Smooth muscle cell (in vitro differentiated cells): ENCODE data around the gene PCBP3. TPM values are rescaled to one million over a fixed set of nuclear protein-coding genes. Genes with fewer than 3 reads are reported as not detected.

Source experiments
- DNase-seq: peaks from one replicate; lab custom pipeline; 2025; ENCODE audit not compliant: unreplicated experiment; lab: John Stamatoyannopoulos, UW
- H2AFZ ChIP-seq: fragments of 200-600 bp; sonication (generic); 2 replicates; pipeline ENCODE4 v1.6.0; 2016; ENCODE audit warnings: antibody characterized with exemption, low read depth, mild to moderate bottlenecking
- H3F3A ChIP-seq: fragments of 200-600 bp; sonication (generic); 2 replicates; pipeline ENCODE4 v1.6.0; 2017; ENCODE audit warnings: antibody characterized with exemption, low read depth
- H3K27ac ChIP-seq: fragments of 200-600 bp; sonication (generic); 2 replicates; pipeline ENCODE4 v1.5.1; 2016; ENCODE audit warnings: low read depth, mild to moderate bottlenecking
- H3K27me3 ChIP-seq: fragments of 200-600 bp; sonication (generic); 2 replicates; pipeline ENCODE4 v1.6.1; 2016; ENCODE audit warnings: low read depth, mild to moderate bottlenecking
- H3K36me3 ChIP-seq: fragments of 200-600 bp; sonication (generic); 2 replicates; pipeline ENCODE4 v1.5.1; 2016; ENCODE audit warnings: low read depth
- H3K4me1 ChIP-seq: fragments of 200-600 bp; sonication (generic); 2 replicates; pipeline ENCODE4 v1.5.1; 2016; ENCODE audit warnings: low read depth
- H3K4me2 ChIP-seq: fragments of 200-600 bp; sonication (generic); 2 replicates; pipeline ENCODE4 v1.6.0; 2016; ENCODE audit warnings: mild to moderate bottlenecking
- H3K4me3 ChIP-seq: fragments of 200-600 bp; sonication (generic); 2 replicates; pipeline ENCODE4 v1.5.1; 2016; ENCODE audit warnings: mild to moderate bottlenecking
- H3K79me2 ChIP-seq: fragments of 200-600 bp; sonication (generic); 2 replicates; pipeline ENCODE4 v1.6.0; 2016; ENCODE audit warnings: low read depth, mild to moderate bottlenecking
- H3K9ac ChIP-seq: fragments of 200-600 bp; sonication (generic); 2 replicates; pipeline ENCODE4 v1.6.0; 2016; ENCODE audit warnings: low read depth
- H3K9me3 ChIP-seq: fragments of 200-600 bp; sonication (generic); replicated peaks from 2 replicates; pipeline ENCODE4 v1.5.1; 2016; ENCODE audit warnings: low read depth
- H4K20me1 ChIP-seq: fragments of 200-600 bp; sonication (generic); 2 replicates; pipeline ENCODE4 v1.6.0; 2016; ENCODE audit warnings: low read depth
- CTCF ChIP-seq: fragments of 200-600 bp; sonication (generic); IDR thresholded peaks from 2 replicates; pipeline ENCODE4 v1.5.1; 2017; ENCODE audit warnings: borderline replicate concordance, mild to moderate bottlenecking, antibody characterized with exemption; ENCODE audit not compliant: insufficient read depth, poor library complexity, severe bottlenecking
- WGBS: methylation state at CpG from one replicate; pipeline ENCODE4 v1.1.7; 2016; ENCODE audit warnings: low lambda C conversion rate; 5-methylcytosine and 5-hydroxymethylcytosine counted together
- polyA plus RNA-seq: library from polyadenylated mRNA; unstranded; fragments of >200 nt; fragmentation: Nextera tagmentation; extraction: Ambion mirVana; gene quantifications from 2 replicates; pipeline ENCODE4 v1.2.1, GENCODE V29; 2016
- total RNA-seq: library from RNA; depleted of rRNA; stranded (reverse); fragments of >200 nt; gene quantifications from 2 replicates; pipeline ENCODE4 v1.2.3, GENCODE V29; 2014

PCBP3 gene
- total and polyA plus RNA-seq, 2 experiments from 2014 or later: 8.9 to 23.1 TPM

- Histone ChIP-seq H3K79me2 (no peaks in the 10 kb centered on the region), H3F3A (peaks cover 8% of the 10 kb centered on the region), H3K27ac (no peak overlapping the region), H4K20me1 (no peaks in the 10 kb centered on the region), H3K4me2 (no peak overlapping the region), H3K9ac (no peak overlapping the region), H3K9me3 (no peaks in the 10 kb centered on the region), H3K36me3 (no peaks in the 10 kb centered on the region), H2AFZ (no peak overlapping the region), H3K27me3 (no peaks in the 10 kb centered on the region), H3K4me1 (no peaks in the 10 kb centered on the region), H3K4me3 (no peak overlapping the region)
- no peak for DNase-seq
- WGBS: 93% methylated on average over 20 of the region's 20 CpGs
- TF ChIP-seq CTCF: no peak
Measured at GRCh38 chr21:45632637-45633251, 10.8 kb upstream of the PCBP3 start.

- no peak for TF ChIP-seq CTCF
- H3K9me3 ChIP-seq: no peaks in the 10 kb centered on the region
- no peak overlapping the region for H3K4me3 ChIP-seq
- WGBS: 47% methylated on average over 18 of the region's 18 CpGs
- no peak overlapping the region for H2AFZ ChIP-seq
- H3K4me2 ChIP-seq: peak overlapping the region; percentile 20
- H3K27ac ChIP-seq: peak overlapping the region; percentile 89
- no peaks in the 10 kb centered on the region for H4K20me1 ChIP-seq
- no peaks in the 10 kb centered on the region for H3K36me3 ChIP-seq
- H3K79me2 ChIP-seq: no peaks in the 10 kb centered on the region
- no peaks in the 10 kb centered on the region for H3K4me1 ChIP-seq
- H3K9ac ChIP-seq: peak overlapping the region; percentile 75
- DNase-seq: no peak
- peaks cover 4% of the 10 kb centered on the region for H3K27me3 ChIP-seq
- peaks cover 8% of the 10 kb centered on the region for H3F3A ChIP-seq
Measured at GRCh38 chr21:45634511-45635183, 8.9 kb upstream of the PCBP3 start.

- H3K4me2 ChIP-seq: no peak overlapping the region
- no peak for TF ChIP-seq CTCF
- peaks cover 8% of the 10 kb centered on the region for H3F3A ChIP-seq
- no peaks in the 10 kb centered on the region for H3K36me3 ChIP-seq
- no peak for DNase-seq
- peak overlapping the region; percentile 89 for H3K27ac ChIP-seq
- no peaks in the 10 kb centered on the region for H3K9me3 ChIP-seq
- H3K4me1 ChIP-seq: no peaks in the 10 kb centered on the region
- H3K9ac ChIP-seq: no peak overlapping the region
- 77% methylated on average over 6 of the region's 7 CpGs for WGBS
- no peaks in the 10 kb centered on the region for H3K79me2 ChIP-seq
- no peak overlapping the region for H2AFZ ChIP-seq
- H3K4me3 ChIP-seq: no peak overlapping the region
- peaks cover 4% of the 10 kb centered on the region for H3K27me3 ChIP-seq
- H4K20me1 ChIP-seq: no peaks in the 10 kb centered on the region
Measured at GRCh38 chr21:45635271-45636151, 8.0 kb upstream of the PCBP3 start.
